K562 (cell line): ENCODE measurements around the gene SDCBP2. TPM values are rescaled to one million over a fixed set of nuclear protein-coding genes. Genes with fewer than 3 reads are reported as not detected.
A peak's percentile ranks its signal among the peaks of the same experiment; 100 is the strongest.

Source experiments
- ATAC-seq: fragments of 200-7000 bp; cut with Tn5 transposase; 3 replicates; pipeline ENCODE4 v1.9.1; 2020; ENCODE audit warnings: moderate library complexity
- BruUV-seq: library from RNA; stranded (reverse); fragments of 400-500 nt; replicated peaks from 2 replicates; lab custom pipeline; 2021; lab: Mats Ljungman, UMichigan
- CTCF ChIA-PET: fragments of 300-600 bp; formaldehyde crosslinking; extraction: SDS; loops from one replicate; lab custom pipeline; 2021; ENCODE audit warnings: low intra/inter-chr PET ratio; lab: Yijun Ruan, JAX
- POLR2A ChIA-PET: fragments of 300-600, 350-650 bp; sonication (Branson Sonifier 250); formaldehyde crosslinking; extraction: SDS; loops from one replicate; lab custom pipeline; 2021; ENCODE audit warnings: antibody characterized with exemption, inconsistent platforms; lab: Yijun Ruan, JAX
- DNase-seq, 4 experiments: peaks; one replicate each; pipeline versions ENCODE4 v3.0.0 to v3.0.0-alpha.2; 2011 to 2018; ENCODE audit warnings: low spot score in 3 of 4, mixed read lengths in 3 of 4; ENCODE audit errors: extremely low read depth in 1 of 4
- FAIRE-seq: peaks from 2 replicates; lab custom pipeline; 2011; peaks lifted over from hg19 to GRCh38; lab: Jason Lieb, UNC
- H2AFZ ChIP-seq: 2 replicates; pipeline ENCODE4 v1.6.0; 2011; ENCODE audit warnings: low read depth, low read length, control low read depth, inconsistent platforms
- H3K27ac ChIP-seq: fragments of 200-600 bp; 3 replicates; pipeline ENCODE4 v1.8.0; 2011; ENCODE audit warnings: low read depth, mild to moderate bottlenecking, control low read depth, inconsistent platforms, low read length, moderate library complexity, mixed read lengths; ENCODE audit errors: extremely low read depth
- H3K27me3 ChIP-seq, 2 experiments: fragments of 300-600 bp in 1 of 2; 2 replicates in 1 of 2; 3 replicates in 1 of 2; pipeline versions ENCODE4 v1.6.0 to v1.8.0; 2011; ENCODE audit warnings: inconsistent platforms in 2 of 2, low read length in 2 of 2, mild to moderate bottlenecking in 1 of 2, mixed read lengths in 1 of 2, moderate library complexity in 1 of 2; ENCODE audit not compliant: control insufficient read depth in 2 of 2, insufficient read depth in 2 of 2
- H3K36me3 ChIP-seq: fragments of 300-600 bp; 3 replicates; pipeline ENCODE4 v1.8.0; 2011; ENCODE audit warnings: mild to moderate bottlenecking, low read length, inconsistent platforms; ENCODE audit not compliant: control insufficient read depth, insufficient read depth
- H3K4me1 ChIP-seq, 2 experiments: fragments of 200-600 bp in 1 of 2; replicated peaks in 1 of 2; 2 replicates in 1 of 2; 3 replicates in 1 of 2; pipeline versions ENCODE4 v1.5.1 to v1.8.0; 2011; ENCODE audit warnings: inconsistent platforms in 2 of 2, low read length in 2 of 2, mild to moderate bottlenecking in 1 of 2, mixed read lengths in 1 of 2, moderate library complexity in 1 of 2; ENCODE audit not compliant: control insufficient read depth in 2 of 2, insufficient read depth in 2 of 2
- H3K4me2 ChIP-seq: 2 replicates; pipeline ENCODE4 v1.6.1; 2011; ENCODE audit warnings: low read length, control low read depth, inconsistent platforms, mixed read lengths; ENCODE audit not compliant: insufficient read depth
- H3K4me3 ChIP-seq: fragments of 200-600 bp; sonication (generic), shearing (Covaris generic); 2 replicates; pipeline ENCODE4 v1.5.1; 2016; ENCODE audit warnings: control low read depth, inconsistent platforms
- H3K79me2 ChIP-seq: fragments of 200-600 bp; 3 replicates; pipeline ENCODE4 v1.8.0; 2011; ENCODE audit warnings: low read length, inconsistent platforms; ENCODE audit not compliant: control insufficient read depth, insufficient read depth
- H3K9ac ChIP-seq, 2 experiments: 2 replicates each; pipeline versions ENCODE4 v1.6.0 to v1.6.1; 2011; ENCODE audit warnings: low read depth in 2 of 2, low read length in 2 of 2, control low read depth in 1 of 2, inconsistent platforms in 1 of 2, mild to moderate bottlenecking in 1 of 2, mixed read lengths in 1 of 2; ENCODE audit not compliant: insufficient read depth in 1 of 2
- H3K9me1 ChIP-seq: one replicate; pipeline ENCODE4 v1.6.0; 2011; ENCODE audit warnings: inconsistent platforms, mild to moderate bottlenecking, low read length, moderate library complexity; ENCODE audit not compliant: control insufficient read depth, insufficient read depth
- H3K9me3 ChIP-seq: replicated peaks from 2 replicates; pipeline ENCODE4 v1.5.1; 2011; ENCODE audit warnings: low read depth, low read length, inconsistent platforms; ENCODE audit not compliant: control insufficient read depth, insufficient read depth
- H4K20me1 ChIP-seq: replicated peaks from 2 replicates; pipeline ENCODE4 v1.6.1; 2011; ENCODE audit warnings: low read length, inconsistent platforms, mixed read lengths; ENCODE audit not compliant: control insufficient read depth, insufficient read depth
- ADNP ChIP-seq: fragments of 200-800 bp; sonication (Bioruptor generic); IDR thresholded peaks from 2 replicates; pipeline ENCODE4 v1.6.1; 2016; ENCODE audit warnings: missing genetic modification characterization, missing compliant biosample characterization
- CHD2 ChIP-seq: IDR thresholded peaks from 2 replicates; pipeline ENCODE4 v1.6.1; 2011; ENCODE audit warnings: low read depth, low read length
- CTCF ChIP-seq, 3 experiments: IDR thresholded peaks in 2 of 3; conservative IDR thresholded peaks in 1 of 3; 2 replicates each; pipeline ENCODE4 v1.5.1; 2011 to 2012; ENCODE audit warnings: low read length in 3 of 3, mild to moderate bottlenecking in 3 of 3, control low read depth in 2 of 3, improper control_type of control experiment in 1 of 3, inconsistent platforms in 1 of 3, low read depth in 1 of 3, mixed read lengths in 1 of 3, moderate library complexity in 1 of 3; ENCODE audit not compliant: insufficient read depth in 2 of 3
- DEAF1 ChIP-seq: fragments of 450-650 bp; formaldehyde crosslinking; IDR thresholded peaks from 2 replicates; pipeline ENCODE4 v1.4.0; 2020; ENCODE audit warnings: mild to moderate bottlenecking, moderate library complexity
- FOXP1 ChIP-seq: sonication (generic); formaldehyde crosslinking; IDR thresholded peaks from 2 replicates; pipeline ENCODE4 v1.8.0; 2022; ENCODE audit warnings: mild to moderate bottlenecking, missing genetic modification reagents
- HDAC6 ChIP-seq: IDR thresholded peaks from 2 replicates; pipeline ENCODE4 v1.6.1; 2012; ENCODE audit warnings: low read depth, mild to moderate bottlenecking, control low read depth, inconsistent platforms, low read length, moderate library complexity
- HNRNPL ChIP-seq: fragments of 200-400 bp; formaldehyde crosslinking; IDR thresholded peaks from 2 replicates; pipeline ENCODE4 v1.6.1; 2017; ENCODE audit warnings: low read depth, mild to moderate bottlenecking, low read length
- LCOR ChIP-seq: sonication (generic); formaldehyde crosslinking; IDR thresholded peaks from 2 replicates; pipeline ENCODE4 v1.8.0; 2022; ENCODE audit warnings: mild to moderate bottlenecking, missing genetic modification reagents
- MAFK ChIP-seq: IDR thresholded peaks from 2 replicates; pipeline ENCODE4 v1.6.1; 2011; ENCODE audit warnings: low read length, improper control_type of control experiment
- MTA1 ChIP-seq: fragments of 450-650 bp; IDR thresholded peaks from 2 replicates; pipeline ENCODE4 v1.6.1; 2017; ENCODE audit warnings: borderline replicate concordance
- POLR2G ChIP-seq: fragments of 200-400 bp; formaldehyde crosslinking; IDR thresholded peaks from 2 replicates; pipeline ENCODE4 v1.6.1; 2017; ENCODE audit warnings: low read depth, mild to moderate bottlenecking, antibody characterized with exemption, low read length, moderate library complexity
- RAD21 ChIP-seq, 2 experiments: fragments of 250-450 bp in 1 of 2; fragments of 450-650 bp in 1 of 2; sonication (Bioruptor Pico) in 1 of 2; formaldehyde crosslinking in 1 of 2; IDR thresholded peaks in 1 of 2; conservative IDR thresholded peaks in 1 of 2; 2 replicates each; pipeline versions ENCODE4 v1.4.0 to v1.8.0; 2020 to 2022; ENCODE audit warnings: mild to moderate bottlenecking in 2 of 2, moderate library complexity in 1 of 2
- RBM22 ChIP-seq: fragments of 200-400 bp; formaldehyde crosslinking; IDR thresholded peaks from 2 replicates; pipeline ENCODE4 v1.6.1; 2018; ENCODE audit warnings: low read length, low read depth; ENCODE audit not compliant: poor library complexity, severe bottlenecking
- TEAD2 ChIP-seq: fragments of 450-650 bp; IDR thresholded peaks from 2 replicates; pipeline ENCODE4 v1.6.1; 2016; ENCODE audit warnings: missing genetic modification characterization, control low read depth, missing compliant biosample characterization
- TFAM ChIP-seq: fragments of 250-450 bp; sonication (Bioruptor Pico); conservative IDR thresholded peaks from 2 replicates; pipeline ENCODE4 v1.5.0; 2021; ENCODE audit warnings: mild to moderate bottlenecking, moderate library complexity
- THAP7 ChIP-seq: fragments of 250-450 bp; sonication (Bioruptor Pico); IDR thresholded peaks from 2 replicates; pipeline ENCODE4 v1.5.0; 2021
- TSC22D4 ChIP-seq: fragments of 450-650 bp; IDR thresholded peaks from 2 replicates; pipeline ENCODE4 v1.6.1; 2016; ENCODE audit warnings: missing genetic modification characterization, missing biosample characterization, control low read depth
- ZNF561 ChIP-seq: fragments of 450-650 bp; formaldehyde crosslinking; conservative IDR thresholded peaks from 2 replicates; pipeline ENCODE4 v1.4.0; 2020; ENCODE audit warnings: mild to moderate bottlenecking, moderate library complexity
- WGBS: fragments of 100-300 bp; shearing (Covaris generic); methylation state at CpG from one replicate; pipeline ENCODE4 v1.1.6; 2016; ENCODE audit warnings: low coverage, mixed read lengths; ENCODE audit not compliant: insufficient coverage; ENCODE audit errors: missing lambda C conversion rate; 5-methylcytosine and 5-hydroxymethylcytosine counted together
- in situ Hi-C: fragments of 300-500 bp; cut with MboI; formaldehyde crosslinking; loops from 4 replicates; pipeline ENCODE4 v1.15.0; 2018; ENCODE audit warnings: inconsistent platforms, mixed read lengths
- intact Hi-C: fragments of 100-400 bp; cut with micrococcal nuclease; formaldehyde crosslinking; loops from 2 replicates; pipeline ENCODE4 v1.14.2; 2022
- polyA plus RNA-seq, 8 experiments: library from polyadenylated mRNA; depleted of rRNA in 4 of 8; stranded (reverse) in 5 of 8; unstranded in 3 of 8; fragments of >200 nt; fragmentation: Nextera tagmentation in 2 of 8; fragmentation: Illumina TruSeq in 1 of 8; extraction: Ambion mirVana in 2 of 8; extraction: Trizol in 1 of 8; gene quantifications; 2 replicates each; pipeline versions ENCODE4 v1.2.1 to v1.2.3, GENCODE V29; 2011 to 2014; ENCODE audit warnings: inconsistent platforms in 1 of 8, missing spikeins in 1 of 8
- total RNA-seq, 7 experiments: library from RNA; depleted of rRNA in 6 of 7; stranded (reverse); fragments of >200 nt in 6 of 7; fragmentation: Illumina TruSeq in 2 of 7; extraction: Trizol in 2 of 7; gene quantifications; 2 replicates each; pipeline versions ENCODE4 v1.2.1 to v1.2.3, GENCODE V29; 2011 to 2021; ENCODE audit warnings: low replicate concordance in 1 of 7

The SDCBP2 gene
- total and polyA plus RNA-seq, 9 of the 15 experiments (the other 6 are each of a cell fraction or from before 2014, with no cell fraction given): 0.06 to 1.2 (median 0.80) TPM

- no peaks in the 10 kb centered on the region for H3K36me3 ChIP-seq
- CTCF ChIA-PET: interaction anchor here (0.7 to 1.6 kb wide), 6 partner anchors 17 to 156 kb away, joined by 3 to 8 read pairs (median 6); no protein-coding TSS in a partner anchor
- intact Hi-C loops: loop anchor here (1.0 to 10.0 kb wide), 3 partner anchors 84 to 191 kb away; no protein-coding TSS in a partner anchor
- ATAC-seq (peak; percentile 87), DNase-seq (peak; percentile 70 to 75 (median 72)), FAIRE-seq (peak; percentile 75)
- no peaks in the 10 kb centered on the region for H3K27me3 ChIP-seq
- in situ Hi-C loops: no loop called here
- WGBS: 0% methylated on average over 7 of the region's 38 CpGs
- H2AFZ ChIP-seq: peak overlapping the region; percentile 85
- no peaks in the 10 kb centered on the region for H3K9me1 ChIP-seq
- no peak overlapping the region for H3K27ac ChIP-seq
- no peak overlapping the region for H3K4me2 ChIP-seq
- no peaks in the 10 kb centered on the region for H4K20me1 ChIP-seq
- no peaks in the 10 kb centered on the region for H3K79me2 ChIP-seq
- no peaks in the 10 kb centered on the region for H3K9me3 ChIP-seq
- H3K4me3 ChIP-seq: no peak overlapping the region
- POLR2A ChIA-PET: no interaction called here
- no TSS peak for BruUV-seq
- peaks cover 0 to 13% of the 10 kb centered on the region in 2 experiments; a peak in 3 of 5 replicates for H3K4me1 ChIP-seq
- H3K9ac ChIP-seq: no peak overlapping the region
- TF ChIP-seq THAP7 (CRISPR knock-in tag) (no peak), MTA1 (no peak), TFAM (CRISPR knock-in tag) (no peak), TSC22D4 (no peak), LCOR (CRISPR knock-in tag) (0 out of 2 replicates have a peak, but pooled peaks have one; percentile 30), DEAF1 (CRISPR knock-in tag) (0 out of 2 replicates have a peak, but pooled peaks have one; percentile 41), ZNF561 (CRISPR knock-in tag) (no peak), CHD2 (no peak), TEAD2 (tag) (no peak), POLR2G (no peak), HNRNPL (peak; percentile 29; the same call in 1 of the 2 replicates), RBM22 (no peak), RAD21 (CRISPR knock-in tag; conservative IDR thresholded peaks at IDR 0.05 in 1 of 2, IDR thresholded peaks at IDR 0.05 in 1 of 2) (peak; percentile 55 to 81), CTCF (IDR thresholded peaks at IDR 0.05 in 2 of 3, conservative IDR thresholded peaks at IDR 0.05 in 1 of 3; ENCODE audit: insufficient read depth in 2 of 3, low read depth in 1 of 3, low read length in 3 of 3) (peak; percentile 76 to 86 (median 84)), MAFK (no peak), ADNP (tag) (no peak), HDAC6 (no peak), FOXP1 (no peak)
Measured at GRCh38 chr20:1313236-1313964, 15.5 kb downstream of the SDCBP2 start.
